Nephron progenitor cell (in vitro differentiated cells): ENCODE measurements around the gene EXOSC10.
"Not testable (repeated sequence)": the region's sequence is repeated elsewhere in the genome, so short reads cannot be mapped to it uniquely, and the experiment has no call there.

Experiments
- DNase-seq: peaks from one replicate; pipeline ENCODE4 v3.0.0; 2021
- H3K27ac Mint-ChIP-seq: 2 replicates; pipeline ENCODE4 v1.8.0; 2021; ENCODE audit warnings: mild to moderate bottlenecking, moderate library complexity, mixed read lengths
- H3K27me3 Mint-ChIP-seq: 2 replicates; pipeline ENCODE4 v1.8.0; 2021; ENCODE audit warnings: mild to moderate bottlenecking, low read depth, mixed read lengths; ENCODE audit not compliant: poor library complexity
- H3K36me3 Mint-ChIP-seq: 2 replicates; pipeline ENCODE4 v1.8.0; 2021; ENCODE audit warnings: low read depth, mixed read lengths
- H3K4me1 Mint-ChIP-seq: 2 replicates; pipeline ENCODE4 v1.8.0; 2021; ENCODE audit warnings: mixed read lengths
- H3K4me3 Mint-ChIP-seq: 2 replicates; pipeline ENCODE4 v1.8.0; 2021; ENCODE audit warnings: mild to moderate bottlenecking, moderate library complexity, mixed read lengths
- H3K9me3 Mint-ChIP-seq: 2 replicates; pipeline ENCODE4 v1.8.0; 2021; ENCODE audit warnings: mild to moderate bottlenecking, moderate library complexity, mixed read lengths
- CTCF ChIP-seq: fragments of 200-600 bp; sonication (generic); IDR thresholded peaks from 2 replicates; pipeline ENCODE4 v1.5.0; 2021; ENCODE audit warnings: antibody characterized with exemption

EXOSC10 gene

DNA sequence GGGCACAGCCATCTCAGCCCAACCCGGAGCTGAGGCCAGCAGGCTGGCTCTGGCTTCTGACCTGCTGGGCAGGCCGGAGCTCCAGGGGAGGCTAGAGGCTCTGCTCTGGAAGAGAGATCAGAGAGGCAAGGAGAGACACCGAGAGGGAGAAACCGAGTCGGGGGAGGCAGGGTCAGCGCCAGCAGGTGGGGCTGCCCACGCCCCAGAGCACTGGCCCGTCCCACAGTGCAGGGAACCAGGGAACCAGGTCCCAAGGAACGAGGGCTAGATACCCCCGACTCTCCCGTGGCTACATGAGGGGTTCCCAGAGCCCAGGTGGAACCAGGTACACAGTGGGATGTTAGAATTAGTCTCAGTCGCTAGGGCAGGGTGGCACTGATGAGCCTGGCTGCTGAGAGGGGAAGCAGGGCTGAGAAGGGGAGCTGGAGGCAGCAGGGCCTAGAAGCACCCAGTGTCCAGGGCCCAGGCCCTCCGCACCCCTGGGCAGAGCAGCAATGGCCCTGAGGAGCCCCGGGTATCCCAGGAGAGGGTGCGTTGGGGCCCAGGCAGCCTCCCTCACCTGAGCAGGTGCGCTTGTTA lies 54.7 kb downstream of the EXOSC10 start:
- no peak for DNase-seq
- no peaks in the 10 kb centered on the region for H3K36me3 Mint-ChIP-seq
- TF ChIP-seq CTCF, result no peak
- peaks cover 20% of the 10 kb centered on the region for H3K4me1 Mint-ChIP-seq
- H3K9me3 Mint-ChIP-seq, result no peaks in the 10 kb centered on the region
- peaks cover 4% of the 10 kb centered on the region for H3K27me3 Mint-ChIP-seq
- no peak overlapping the region for H3K4me3 Mint-ChIP-seq
- no peak overlapping the region for H3K27ac Mint-ChIP-seq

DNA sequence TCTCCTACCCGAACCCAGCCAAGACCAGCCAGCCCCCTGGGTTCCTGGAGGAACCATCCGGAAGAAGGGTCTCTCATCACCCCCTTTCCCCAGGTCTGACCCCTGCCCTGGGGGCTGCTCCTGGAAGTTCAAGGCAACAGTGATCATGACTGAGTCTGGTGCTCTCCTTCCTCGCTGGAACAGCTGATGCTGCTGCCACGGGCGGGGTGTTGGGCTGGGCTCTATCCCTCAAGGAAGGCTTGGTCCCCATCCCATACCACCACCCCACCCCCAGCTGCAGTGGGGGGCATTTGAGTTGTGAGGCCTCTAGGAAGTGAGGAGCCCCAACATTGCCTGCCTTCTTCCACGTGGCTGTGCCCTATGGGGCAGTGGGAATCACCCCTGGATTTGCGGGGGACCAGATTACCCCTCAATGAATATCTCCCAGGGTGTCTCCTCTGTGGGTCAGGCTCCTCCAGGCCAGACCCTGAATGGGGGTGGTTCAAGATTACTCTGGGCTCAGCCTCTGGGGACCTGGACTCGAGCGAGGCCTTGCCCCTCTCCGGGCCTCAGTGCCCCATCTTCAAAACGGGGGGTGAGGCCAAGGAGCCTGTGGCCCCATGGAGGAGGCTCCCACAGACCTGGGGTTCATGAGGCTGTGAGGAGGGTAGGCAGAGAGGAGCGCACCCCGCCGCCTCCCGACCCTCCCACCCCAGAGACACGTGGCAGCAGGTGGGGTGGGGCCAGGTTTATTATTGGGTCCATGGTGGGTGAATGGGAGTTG lies 55.4 kb downstream of the EXOSC10 start:
- TF ChIP-seq CTCF, result no peak
- no peak overlapping the region for H3K4me3 Mint-ChIP-seq
- H3K9me3 Mint-ChIP-seq, result no peaks in the 10 kb centered on the region
- H3K27me3 Mint-ChIP-seq, result peaks cover 4% of the 10 kb centered on the region
- DNase-seq, result no peak
- H3K27ac Mint-ChIP-seq, result no peak overlapping the region
- H3K36me3 Mint-ChIP-seq, result no peaks in the 10 kb centered on the region
- H3K4me1 Mint-ChIP-seq, result peaks cover 20% of the 10 kb centered on the region

GRCh38 chr1:11042995-11043874 lies 56.4 kb downstream of the EXOSC10 start:
- Mint-ChIP-seq H3K36me3 (no peaks in the 10 kb centered on the region), H3K4me1 (peaks cover 20% of the 10 kb centered on the region), H3K27me3 (peaks cover 6% of the 10 kb centered on the region), H3K27ac (no peak overlapping the region), H3K9me3 (no peaks in the 10 kb centered on the region), H3K4me3 (no peak overlapping the region)
- TF ChIP-seq CTCF, result no peak
- DNase-seq, result no peak

GRCh38 chr1:11042065-11042464 lies 57.6 kb downstream of the EXOSC10 start:
- H3K4me1 Mint-ChIP-seq, result peaks cover 15% of the 10 kb centered on the region
- no peak for TF ChIP-seq CTCF
- H3K36me3 Mint-ChIP-seq, result no peaks in the 10 kb centered on the region
- H3K27me3 Mint-ChIP-seq, result peaks cover 13% of the 10 kb centered on the region
- no peak overlapping the region for H3K4me3 Mint-ChIP-seq
- no peak for DNase-seq
- no peak overlapping the region for H3K27ac Mint-ChIP-seq
- no peaks in the 10 kb centered on the region for H3K9me3 Mint-ChIP-seq

DNA sequence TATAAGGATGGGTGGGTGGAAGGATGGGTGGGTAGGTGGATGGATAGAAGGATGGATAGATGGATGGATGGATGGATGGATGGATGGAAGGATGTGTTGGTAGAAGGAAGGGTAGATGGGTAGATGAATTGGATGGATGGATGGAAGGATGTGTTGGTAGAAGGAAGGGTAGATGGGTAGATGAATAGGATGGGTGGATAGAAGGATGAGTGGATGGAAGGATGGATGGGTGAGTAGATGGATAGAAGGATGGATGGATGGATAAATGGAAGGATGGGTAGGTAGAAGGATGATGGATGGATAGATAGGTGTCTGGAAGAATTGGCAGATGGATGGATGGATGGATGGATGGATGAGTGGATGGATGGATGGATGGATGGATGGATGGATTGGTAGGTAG lies 58.6 kb downstream of the EXOSC10 start:
- peaks cover 8% of the 10 kb centered on the region for H3K4me1 Mint-ChIP-seq
- no peak overlapping the region for H3K27ac Mint-ChIP-seq
- TF ChIP-seq CTCF, result no peak
- H3K9me3 Mint-ChIP-seq, result no peaks in the 10 kb centered on the region
- no peak overlapping the region for H3K4me3 Mint-ChIP-seq
- peaks cover 13% of the 10 kb centered on the region for H3K27me3 Mint-ChIP-seq
- DNase-seq, result no peak
- H3K36me3 Mint-ChIP-seq, result no peaks in the 10 kb centered on the region

GRCh38 chr1:11040105-11040429 lies 59.6 kb downstream of the EXOSC10 start:
- not testable (repeated sequence) for H3K36me3 Mint-ChIP-seq, H3K4me1 Mint-ChIP-seq

More at GRCh38 chr1:11040105-11040429, 59.6 kb downstream of the EXOSC10 start:
- H3K4me3 Mint-ChIP-seq, DNase-seq, H3K9me3 Mint-ChIP-seq, H3K27ac Mint-ChIP-seq: not testable (repeated sequence)
- peaks cover 13% of the 10 kb centered on the region for H3K27me3 Mint-ChIP-seq
